B cell (primary cell): ENCODE results near the gene PCDHB8.

ENCODE experiments used
- CTCF ChIP-seq: fragments of 200-600 bp; IDR thresholded peaks from one replicate; pipeline ENCODE4 v1.8.0; 2022; ENCODE audit warnings: antibody characterized with exemption, mild to moderate bottlenecking
- EZH2 ChIP-seq: IDR thresholded peaks from 2 replicates; pipeline ENCODE4 v1.6.1; 2012; ENCODE audit warnings: borderline replicate concordance, low read depth, mild to moderate bottlenecking, moderate library complexity, low read length; ENCODE audit not compliant: insufficient read depth, poor library complexity, severe bottlenecking

DNA sequence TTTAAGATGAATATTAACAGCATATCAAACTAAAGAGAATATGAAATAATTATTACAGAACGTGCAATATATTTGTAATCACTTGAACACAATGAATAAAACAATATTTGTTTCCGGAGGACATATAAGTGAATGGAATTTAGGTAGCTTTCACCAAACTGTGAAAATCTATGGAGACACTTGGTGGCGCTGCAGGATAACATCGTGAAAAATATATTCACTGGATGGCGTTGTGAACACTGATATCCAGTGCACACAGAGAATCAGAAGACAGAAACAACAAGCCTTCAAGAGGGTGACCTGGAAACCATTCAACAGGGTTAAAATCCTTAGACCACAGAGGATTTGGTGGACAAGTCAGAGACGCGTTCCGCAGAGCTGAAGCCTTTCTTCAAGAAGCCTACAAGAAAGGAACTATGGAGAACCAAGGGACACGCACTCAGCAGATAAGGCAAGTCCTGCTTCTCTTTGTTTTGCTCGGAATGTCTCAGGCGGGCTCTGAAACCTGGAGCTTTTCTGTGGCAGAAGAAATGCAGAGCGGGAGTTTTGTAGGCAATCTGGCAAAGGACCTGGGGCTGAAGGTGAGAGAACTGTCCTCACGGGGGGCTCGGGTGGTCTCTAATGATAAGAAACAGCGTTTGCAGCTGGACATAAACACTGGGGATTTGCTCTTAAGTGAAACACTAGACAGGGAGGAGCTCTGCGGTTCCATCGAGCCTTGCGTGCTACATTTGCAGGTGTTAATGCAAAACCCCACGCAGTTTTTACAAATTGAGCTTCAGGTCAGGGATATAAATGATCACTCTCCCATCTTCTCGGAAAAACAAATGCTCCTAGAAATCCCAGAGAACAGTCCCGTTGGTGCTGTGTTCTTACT lies 22.0 kb downstream of the PCDHB8 start, which contains the start of gene PCDHB11:
- TF ChIP-seq CTCF: no peak
- no peak for TF ChIP-seq EZH2
